ENCODE measurements around the gene CD44.
"Not testable (repeated sequence)": the region's sequence is repeated elsewhere in the genome, so short reads cannot be mapped to it uniquely, and the experiment has no call there.

GRCh38 chr11:35090991-35091390, 48.0 kb upstream of the CD44 start:
- not testable (repeated sequence) for TF ChIP-seq CTCF (IDR thresholded peaks at IDR 0.05); POLR2AphosphoS5 (IDR thresholded peaks at IDR 0.05; ENCODE audit: low read depth, low read length); EP300 (IDR thresholded peaks at IDR 0.05; ENCODE audit: borderline replicate concordance in 1 of 2, low read depth in 1 of 2, low read length in 1 of 2); CHD2 (IDR thresholded peaks at IDR 0.05; ENCODE audit: low read length, partially characterized antibody); TCF12 (IDR thresholded peaks at IDR 0.05); EZH2phosphoT487 (IDR thresholded peaks at IDR 0.05; ENCODE audit: borderline replicate concordance, low read depth); PBX3 (IDR thresholded peaks at IDR 0.05); RAD21 (IDR thresholded peaks at IDR 0.05; ENCODE audit: low read length); REST (IDR thresholded peaks at IDR 0.05; ENCODE audit: low read depth, low read length)
